HG03196 (cell line): ENCODE measurements around the gene COG5.
"Not testable (repeated sequence)": the region's sequence is repeated elsewhere in the genome, so short reads cannot be mapped to it uniquely, and the experiment has no call there.

Experiments used
- ATAC-seq: cut with Tn5 transposase; IDR thresholded peaks from one replicate; pipeline ENCODE4 v1.9.1; 2021; ENCODE audit not compliant: unreplicated experiment

Gene COG5

DNA sequence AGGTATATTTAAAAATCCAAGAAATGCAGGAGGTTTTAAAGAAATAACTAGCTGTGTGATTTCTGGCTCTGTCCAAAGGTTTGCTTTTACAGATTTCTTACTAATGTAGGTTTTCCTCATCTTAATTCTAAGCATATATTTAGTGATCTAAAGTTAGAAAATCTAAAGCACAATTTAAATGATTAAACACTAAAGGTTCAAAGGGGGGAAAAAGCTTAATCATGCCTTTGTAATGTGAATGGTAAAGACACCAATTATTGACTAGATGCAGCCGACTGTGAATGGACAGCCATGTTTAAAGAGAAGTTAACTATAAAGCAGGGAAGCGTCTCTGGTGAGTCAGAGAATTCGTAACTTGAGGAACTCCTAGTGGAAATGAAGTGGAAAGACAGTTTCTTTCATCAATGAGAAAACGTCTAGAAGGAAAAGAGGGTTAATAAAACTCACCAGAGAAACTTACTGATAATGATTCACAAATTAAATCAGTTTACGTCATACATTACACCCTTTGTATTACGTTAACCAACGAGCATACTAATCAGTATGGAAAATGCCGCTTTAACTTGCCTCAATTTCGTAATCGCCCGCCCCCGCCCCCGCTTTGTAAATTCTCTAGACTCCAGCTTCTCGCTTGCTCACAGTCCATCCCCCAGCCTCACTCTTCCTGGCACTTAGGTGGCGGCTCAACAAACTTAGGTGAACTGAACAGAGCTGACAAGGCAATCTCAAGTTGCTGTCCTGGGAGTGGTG, 396.1 kb downstream of the COG5 start:
- ATAC-seq = no peak

DNA sequence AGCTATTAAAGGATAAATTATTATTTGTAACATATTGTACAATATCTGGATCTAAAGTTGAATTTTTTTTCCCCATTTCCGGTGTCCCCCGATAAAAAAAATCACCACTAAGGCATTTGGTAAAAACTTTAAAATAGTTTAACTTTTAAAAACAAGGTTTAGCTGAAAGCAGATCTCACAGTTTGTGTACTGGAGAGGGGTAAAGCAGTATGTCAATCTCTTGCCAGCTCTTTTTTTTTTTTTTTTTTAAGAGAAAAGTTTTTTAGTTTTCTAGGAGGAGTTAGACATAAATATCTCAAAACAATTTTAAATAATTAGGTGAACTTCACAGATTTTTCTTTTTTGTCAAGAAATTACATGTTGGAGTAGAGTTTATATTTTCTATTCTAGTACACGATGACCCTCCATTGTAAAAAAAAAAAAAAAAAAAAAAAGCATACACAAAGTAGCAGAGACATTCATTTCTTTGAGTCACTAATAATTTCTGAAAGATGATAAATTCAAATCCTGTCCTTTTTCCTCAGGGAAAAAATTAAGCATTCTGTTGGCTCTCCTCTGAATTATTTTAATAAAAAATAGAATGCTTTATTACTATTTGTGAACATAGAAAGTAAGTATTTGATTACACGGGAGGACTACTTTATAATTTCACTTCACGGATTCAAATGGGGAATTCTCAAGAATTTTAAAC, 396.8 kb downstream of the COG5 start:
- no peak for ATAC-seq

DNA sequence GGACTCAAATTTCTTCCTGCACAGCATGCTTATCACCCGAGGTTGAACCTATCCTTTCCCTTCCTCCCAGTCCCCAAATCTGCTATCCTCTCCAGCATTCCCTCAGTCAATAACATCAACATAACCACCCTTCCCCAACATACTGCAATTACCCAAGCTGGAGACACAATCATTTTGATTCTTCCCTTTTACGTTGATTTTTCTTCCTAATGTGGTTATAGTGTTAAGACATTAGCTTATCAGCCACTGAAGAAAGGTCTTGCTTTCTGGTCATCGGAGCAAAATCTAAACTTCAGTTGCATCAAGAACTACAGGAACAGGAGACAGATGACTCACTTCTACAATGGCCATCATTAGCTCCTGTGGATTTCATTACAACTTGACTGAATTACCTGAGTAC, 398.4 kb downstream of the COG5 start:
- no peak for ATAC-seq

- no peak for ATAC-seq
These were observed 399.6 kb downstream of the COG5 start for GRCh38 chr7:107164092-107164491.

GRCh38 chr7:107162475-107162874, 401.2 kb downstream of the COG5 start:
- ATAC-seq = no peak

DNA sequence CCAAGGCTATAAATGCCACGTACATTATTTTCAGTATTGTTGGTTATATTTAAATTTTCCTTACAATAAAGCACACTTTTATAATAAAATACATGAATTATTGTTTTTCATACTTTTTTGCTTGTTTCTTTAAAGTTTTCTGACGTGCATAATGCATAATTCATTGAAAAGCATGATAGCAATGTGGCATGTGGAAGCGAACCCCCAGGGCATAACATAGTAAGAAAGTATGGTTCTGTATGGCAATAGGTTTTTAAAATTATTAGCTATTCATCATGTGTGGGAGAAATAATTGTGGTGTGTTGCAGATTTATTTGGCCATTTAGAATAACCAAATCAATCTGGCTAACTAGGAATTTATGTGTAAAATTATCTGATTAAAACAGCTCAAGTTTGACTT, 402.3 kb downstream of the COG5 start:
- ATAC-seq = no peak

- no peak for ATAC-seq
These were observed 403.3 kb downstream of the COG5 start for GRCh38 chr7:107160389-107160788.

DNA sequence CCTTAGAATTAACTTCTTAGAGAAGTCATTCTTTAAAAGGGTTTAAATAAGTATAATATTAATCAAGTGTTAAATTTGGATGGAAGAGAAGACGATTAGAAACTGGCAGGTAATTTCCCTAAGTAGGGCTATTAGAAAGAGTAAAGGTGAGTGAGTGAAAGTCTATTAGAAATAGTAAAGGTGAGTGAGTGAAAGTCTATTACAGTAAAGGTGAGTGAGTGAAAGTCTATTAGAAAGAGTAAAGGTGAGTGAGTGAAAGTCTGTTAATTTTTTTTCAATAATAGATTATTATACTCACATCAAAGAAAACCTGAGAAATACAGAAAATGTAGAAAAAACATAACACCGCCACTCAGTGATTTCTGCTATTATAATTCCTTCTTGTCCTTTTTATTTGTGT, 405.7 kb downstream of the COG5 start:
- ATAC-seq = no peak

DNA sequence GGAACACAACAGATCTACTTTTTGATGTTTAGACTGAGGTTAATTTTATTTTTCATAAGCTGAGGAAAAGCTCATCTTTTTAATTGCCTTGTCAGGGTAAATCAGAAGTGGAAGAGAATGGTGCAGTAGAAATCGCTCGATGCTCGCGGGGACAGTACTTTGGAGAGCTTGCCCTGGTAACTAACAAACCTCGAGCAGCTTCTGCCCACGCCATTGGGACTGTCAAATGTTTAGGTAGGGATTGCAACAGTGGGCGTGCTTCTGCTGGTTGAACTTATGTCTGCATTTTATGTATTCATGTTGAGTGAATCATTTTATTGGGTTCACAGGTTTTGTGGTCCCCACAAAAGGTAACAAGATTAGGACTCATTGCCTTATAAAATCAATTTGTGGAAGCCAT, 406.6 kb downstream of the COG5 start:
- ATAC-seq = no peak

- ATAC-seq = not testable (repeated sequence)
These were observed 408.0 kb downstream of the COG5 start for GRCh38 chr7:107155726-107156125.

GRCh38 chr7:107154826-107155225, 408.9 kb downstream of the COG5 start:
- no peak for ATAC-seq

GRCh38 chr7:107152011-107152410, 411.7 kb downstream of the COG5 start:
- no peak for ATAC-seq
